ENCODE results near the gene AP2A1. TPM values are rescaled to one million over a fixed set of nuclear protein-coding genes. Genes with fewer than 3 reads are reported as not detected.
"Not testable (repeated sequence)": the region's sequence is repeated elsewhere in the genome, so short reads cannot be mapped to it uniquely, and the experiment has no call there.

AP2A1 gene
- total and polyA plus RNA-seq, 4 donors = 20.1 to 123 (median 57.5) TPM

DNA sequence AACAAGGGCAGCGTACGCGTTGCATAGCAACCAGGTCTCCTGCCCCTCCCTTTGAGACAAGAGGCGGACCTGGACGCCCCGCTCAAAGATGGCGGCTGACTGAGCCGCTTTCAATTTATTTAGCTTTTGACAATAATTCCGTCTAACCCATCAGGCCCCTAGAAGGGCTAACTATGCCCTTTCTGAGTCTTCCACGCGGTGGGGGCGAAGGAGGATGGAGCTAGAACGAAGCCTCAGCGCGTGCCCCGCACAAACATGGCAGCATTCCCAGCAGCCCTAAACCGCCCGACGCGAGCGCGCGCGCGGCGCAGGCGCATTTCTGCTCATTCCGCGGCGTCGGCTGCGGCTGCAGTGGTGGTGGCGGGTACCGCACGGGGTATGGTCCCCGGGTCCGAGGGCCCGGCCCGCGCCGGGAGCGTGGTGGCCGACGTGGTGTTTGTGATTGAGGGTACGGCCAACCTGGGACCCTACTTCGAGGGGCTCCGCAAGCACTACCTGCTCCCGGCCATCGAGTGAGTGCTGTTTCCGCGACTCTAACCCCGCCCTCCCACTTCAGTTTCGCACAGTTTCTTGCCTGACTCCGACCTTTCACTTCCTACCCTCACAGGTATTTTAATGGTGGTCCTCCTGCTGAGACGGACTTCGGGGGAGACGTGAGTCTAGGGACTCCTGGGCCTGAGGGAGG lies 51.3 kb downstream of the AP2A1 start, which contains the start of gene MED25 (continued):
- TF ChIP-seq, protein P1, sequence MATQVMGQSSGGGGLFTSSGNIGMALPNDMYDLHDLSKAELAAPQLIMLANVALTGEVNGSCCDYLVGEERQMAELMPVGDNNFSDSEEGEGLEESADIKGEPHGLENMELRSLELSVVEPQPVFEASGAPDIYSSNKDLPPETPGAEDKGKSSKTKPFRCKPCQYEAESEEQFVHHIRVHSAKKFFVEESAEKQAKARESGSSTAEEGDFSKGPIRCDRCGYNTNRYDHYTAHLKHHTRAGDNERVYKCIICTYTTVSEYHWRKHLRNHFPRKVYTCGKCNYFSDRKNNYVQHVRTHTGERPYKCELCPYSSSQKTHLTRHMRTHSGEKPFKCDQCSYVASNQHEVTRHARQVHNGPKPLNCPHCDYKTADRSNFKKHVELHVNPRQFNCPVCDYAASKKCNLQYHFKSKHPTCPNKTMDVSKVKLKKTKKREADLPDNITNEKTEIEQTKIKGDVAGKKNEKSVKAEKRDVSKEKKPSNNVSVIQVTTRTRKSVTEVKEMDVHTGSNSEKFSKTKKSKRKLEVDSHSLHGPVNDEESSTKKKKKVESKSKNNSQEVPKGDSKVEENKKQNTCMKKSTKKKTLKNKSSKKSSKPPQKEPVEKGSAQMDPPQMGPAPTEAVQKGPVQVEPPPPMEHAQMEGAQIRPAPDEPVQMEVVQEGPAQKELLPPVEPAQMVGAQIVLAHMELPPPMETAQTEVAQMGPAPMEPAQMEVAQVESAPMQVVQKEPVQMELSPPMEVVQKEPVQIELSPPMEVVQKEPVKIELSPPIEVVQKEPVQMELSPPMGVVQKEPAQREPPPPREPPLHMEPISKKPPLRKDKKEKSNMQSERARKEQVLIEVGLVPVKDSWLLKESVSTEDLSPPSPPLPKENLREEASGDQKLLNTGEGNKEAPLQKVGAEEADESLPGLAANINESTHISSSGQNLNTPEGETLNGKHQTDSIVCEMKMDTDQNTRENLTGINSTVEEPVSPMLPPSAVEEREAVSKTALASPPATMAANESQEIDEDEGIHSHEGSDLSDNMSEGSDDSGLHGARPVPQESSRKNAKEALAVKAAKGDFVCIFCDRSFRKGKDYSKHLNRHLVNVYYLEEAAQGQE (IDR thresholded peaks at IDR 0.05) = no peak
- peak in 1 of 2 donors; percentile 44 for TF ChIP-seq RAD21 (IDR thresholded peaks at IDR 0.05)
- TF ChIP-seq, protein P2, sequence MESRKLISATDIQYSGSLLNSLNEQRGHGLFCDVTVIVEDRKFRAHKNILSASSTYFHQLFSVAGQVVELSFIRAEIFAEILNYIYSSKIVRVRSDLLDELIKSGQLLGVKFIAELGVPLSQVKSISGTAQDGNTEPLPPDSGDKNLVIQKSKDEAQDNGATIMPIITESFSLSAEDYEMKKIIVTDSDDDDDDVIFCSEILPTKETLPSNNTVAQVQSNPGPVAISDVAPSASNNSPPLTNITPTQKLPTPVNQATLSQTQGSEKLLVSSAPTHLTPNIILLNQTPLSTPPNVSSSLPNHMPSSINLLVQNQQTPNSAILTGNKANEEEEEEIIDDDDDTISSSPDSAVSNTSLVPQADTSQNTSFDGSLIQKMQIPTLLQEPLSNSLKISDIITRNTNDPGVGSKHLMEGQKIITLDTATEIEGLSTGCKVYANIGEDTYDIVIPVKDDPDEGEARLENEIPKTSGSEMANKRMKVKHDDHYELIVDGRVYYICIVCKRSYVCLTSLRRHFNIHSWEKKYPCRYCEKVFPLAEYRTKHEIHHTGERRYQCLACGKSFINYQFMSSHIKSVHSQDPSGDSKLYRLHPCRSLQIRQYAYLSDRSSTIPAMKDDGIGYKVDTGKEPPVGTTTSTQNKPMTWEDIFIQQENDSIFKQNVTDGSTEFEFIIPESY (IDR thresholded peaks at IDR 0.05) = no peak
- no peak for TF ChIP-seq HNF4A (conservative IDR thresholded peaks at IDR 0.05)
- TF ChIP-seq TAF1 (conservative IDR thresholded peaks at IDR 0.05) = no peak

DNA sequence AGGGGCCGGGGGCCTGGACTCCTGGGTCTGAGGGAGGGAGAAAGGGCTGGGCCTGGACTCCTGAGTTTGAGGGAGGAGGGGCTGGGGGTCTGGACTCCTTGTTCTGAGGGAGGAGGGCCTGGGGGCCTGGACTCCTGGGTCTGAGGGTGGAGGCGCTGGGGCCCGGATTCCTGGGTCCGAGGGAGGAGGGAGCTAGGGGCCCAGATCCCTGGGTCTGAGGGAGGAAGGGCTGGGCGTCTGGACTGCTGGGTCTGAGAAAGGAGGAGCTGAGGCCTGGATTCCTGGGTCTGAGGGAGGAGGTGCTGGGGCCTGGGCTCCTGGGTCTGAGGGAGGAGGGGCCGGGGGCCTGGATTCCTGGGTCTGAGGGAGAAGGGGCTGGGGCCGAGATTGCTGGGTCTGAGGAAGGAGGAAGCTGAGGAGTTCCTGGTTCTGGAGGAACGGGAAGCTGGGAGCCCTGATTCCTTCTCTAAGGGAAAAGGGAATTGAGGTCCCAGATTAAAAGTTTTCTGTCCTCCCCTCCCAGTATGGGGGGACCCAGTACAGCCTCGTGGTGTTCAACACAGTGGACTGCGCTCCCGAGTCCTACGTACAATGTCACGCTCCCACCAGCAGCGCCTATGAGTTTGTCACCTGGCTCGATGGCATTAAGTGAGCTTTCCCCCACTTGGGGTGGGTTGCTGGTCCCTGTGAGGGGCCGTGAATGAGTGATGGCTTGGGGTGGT lies 52.0 kb downstream of the AP2A1 start:
- no peak for DNase-seq (ENCODE audit: low spot score)
- peak overlapping the region; percentile 72 to 92 (median 91) for H3K4me3 ChIP-seq (ENCODE audit: low read depth in 1 of 3, low read length in 3 of 3)
- peak overlapping the region in 1 of 2 donors; percentile 100 for H3K27ac ChIP-seq (ENCODE audit: low read depth in 1 of 2, low read length in 2 of 2)
- peak overlapping the region; percentile 5 to 99 for H3K9ac ChIP-seq (ENCODE audit: low read depth in 1 of 2, low read length in 2 of 2)
- 37% methylated on average over 16 of the region's 16 CpGs for WGBS
- TF ChIP-seq FOXA2 (IDR thresholded peaks at IDR 0.05) = no peak
- TF ChIP-seq SP1 (IDR thresholded peaks at IDR 0.05) = no peak
- TF ChIP-seq RAD21 (IDR thresholded peaks at IDR 0.05) = no peak
- TF ChIP-seq RXRA (IDR thresholded peaks at IDR 0.05) = no peak
- TF ChIP-seq, protein P1 (IDR thresholded peaks at IDR 0.05) = no peak
- no peak for TF ChIP-seq JUND (IDR thresholded peaks at IDR 0.05)
- TF ChIP-seq, protein P2 (IDR thresholded peaks at IDR 0.05) = no peak
- TF ChIP-seq, protein P3, sequence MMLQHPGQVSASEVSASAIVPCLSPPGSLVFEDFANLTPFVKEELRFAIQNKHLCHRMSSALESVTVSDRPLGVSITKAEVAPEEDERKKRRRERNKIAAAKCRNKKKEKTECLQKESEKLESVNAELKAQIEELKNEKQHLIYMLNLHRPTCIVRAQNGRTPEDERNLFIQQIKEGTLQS (IDR thresholded peaks at IDR 0.05) = no peak
- no peak for TF ChIP-seq HNF4G (IDR thresholded peaks at IDR 0.05)
- no peak for TF ChIP-seq FOXA1 (IDR thresholded peaks at IDR 0.05)
- TF ChIP-seq EGR1 (IDR thresholded peaks at IDR 0.05; ENCODE audit: low read depth in 2 of 2) = no peak
- TF ChIP-seq, protein P4, sequence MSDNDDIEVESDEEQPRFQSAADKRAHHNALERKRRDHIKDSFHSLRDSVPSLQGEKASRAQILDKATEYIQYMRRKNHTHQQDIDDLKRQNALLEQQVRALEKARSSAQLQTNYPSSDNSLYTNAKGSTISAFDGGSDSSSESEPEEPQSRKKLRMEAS (IDR thresholded peaks at IDR 0.05) = no peak
- TF ChIP-seq GABPA (IDR thresholded peaks at IDR 0.05 in 1 of 2, conservative IDR thresholded peaks at IDR 0.05 in 1 of 2) = no peak
- TF ChIP-seq YY1 (IDR thresholded peaks at IDR 0.05) = no peak
- no peak for TF ChIP-seq NR2F2 (IDR thresholded peaks at IDR 0.05)
- no peaks in the 10 kb centered on the region for H3K27me3 ChIP-seq (ENCODE audit: control insufficient read depth in 4 of 4, insufficient read depth in 4 of 4, low read length in 3 of 4)
- peaks cover 0 to 5% (median 3%) of the 10 kb centered on the region in 4 donors for H3K36me3 ChIP-seq (ENCODE audit: control insufficient read depth in 4 of 4, insufficient read depth in 3 of 4, low read depth in 1 of 4, low read length in 3 of 4)
- H3K4me1 ChIP-seq (ENCODE audit: control insufficient read depth in 4 of 4, insufficient read depth in 4 of 4, low read length in 3 of 4) = peaks cover 5 to 23% (median 14%) of the 10 kb centered on the region in 4 donors
- no peaks in the 10 kb centered on the region for H3K9me3 ChIP-seq (ENCODE audit: control insufficient read depth in 4 of 4, low read length in 3 of 4)

DNA sequence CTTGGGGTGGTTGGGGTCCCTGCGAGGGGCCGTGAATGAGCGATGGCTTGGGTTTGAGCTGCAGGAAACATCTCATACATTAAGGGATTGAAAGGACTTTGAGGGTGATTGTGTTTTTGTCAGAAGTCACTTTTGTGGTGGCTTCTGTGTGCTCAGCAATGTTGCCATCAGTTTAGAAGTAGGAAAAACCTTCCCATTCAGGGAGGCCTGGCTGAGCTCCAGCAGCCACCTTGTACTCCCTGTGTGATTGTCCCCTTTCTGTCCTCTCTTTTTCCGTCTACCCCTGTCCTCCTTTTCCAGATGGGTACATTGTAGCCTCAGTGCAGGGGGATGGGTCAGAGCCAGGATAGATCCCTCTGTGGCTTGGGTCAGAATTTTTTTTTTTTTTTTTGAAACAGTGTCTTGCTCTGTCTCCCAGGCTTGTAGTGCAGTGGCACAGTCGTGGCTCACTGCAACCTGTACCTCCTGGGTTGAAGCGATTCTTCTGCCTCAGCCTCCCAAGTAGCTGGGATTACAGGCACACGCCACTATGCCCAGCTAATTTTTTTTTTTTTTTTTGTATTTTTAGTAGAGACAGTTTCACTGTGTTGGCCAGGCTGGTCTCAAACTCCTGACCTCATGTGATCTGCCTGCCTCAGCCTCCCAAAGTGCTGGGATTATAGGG lies 52.8 kb downstream of the AP2A1 start:
- H3K4me1 ChIP-seq (ENCODE audit: control insufficient read depth in 4 of 4, insufficient read depth in 4 of 4, low read length in 3 of 4) = peaks cover 5 to 20% (median 14%) of the 10 kb centered on the region in 4 donors
- peak overlapping the region in 1 of 3 donors; percentile 72 for H3K4me3 ChIP-seq (ENCODE audit: low read depth in 1 of 3, low read length in 3 of 3)
- not testable (repeated sequence) for H3K9me3 ChIP-seq (ENCODE audit: control insufficient read depth in 4 of 4, low read length in 3 of 4); H3K27me3 ChIP-seq (ENCODE audit: control insufficient read depth in 4 of 4, insufficient read depth in 4 of 4, low read length in 3 of 4); H3K36me3 ChIP-seq (ENCODE audit: control insufficient read depth in 4 of 4, insufficient read depth in 3 of 4, low read depth in 1 of 4, low read length in 3 of 4); H3K27ac ChIP-seq (ENCODE audit: low read depth in 1 of 2, low read length in 2 of 2); DNase-seq (ENCODE audit: low spot score); H3K9ac ChIP-seq (ENCODE audit: low read depth in 1 of 2, low read length in 2 of 2)
- WGBS = 87% methylated on average over 7 of the region's 7 CpGs

All from liver (tissue), 9 donors.